HG03060 (cell line): ENCODE measurements around the gene ZNF516.
"Not testable (repeated sequence)": the region's sequence is repeated elsewhere in the genome, so short reads cannot be mapped to it uniquely, and the experiment has no call there.

Source experiments
- ATAC-seq: cut with Tn5 transposase; IDR thresholded peaks from one replicate; pipeline ENCODE4 v1.9.1; 2021; ENCODE audit warnings: low read depth, moderate number of reproducible peaks; ENCODE audit not compliant: unreplicated experiment

ZNF516 gene

DNA sequence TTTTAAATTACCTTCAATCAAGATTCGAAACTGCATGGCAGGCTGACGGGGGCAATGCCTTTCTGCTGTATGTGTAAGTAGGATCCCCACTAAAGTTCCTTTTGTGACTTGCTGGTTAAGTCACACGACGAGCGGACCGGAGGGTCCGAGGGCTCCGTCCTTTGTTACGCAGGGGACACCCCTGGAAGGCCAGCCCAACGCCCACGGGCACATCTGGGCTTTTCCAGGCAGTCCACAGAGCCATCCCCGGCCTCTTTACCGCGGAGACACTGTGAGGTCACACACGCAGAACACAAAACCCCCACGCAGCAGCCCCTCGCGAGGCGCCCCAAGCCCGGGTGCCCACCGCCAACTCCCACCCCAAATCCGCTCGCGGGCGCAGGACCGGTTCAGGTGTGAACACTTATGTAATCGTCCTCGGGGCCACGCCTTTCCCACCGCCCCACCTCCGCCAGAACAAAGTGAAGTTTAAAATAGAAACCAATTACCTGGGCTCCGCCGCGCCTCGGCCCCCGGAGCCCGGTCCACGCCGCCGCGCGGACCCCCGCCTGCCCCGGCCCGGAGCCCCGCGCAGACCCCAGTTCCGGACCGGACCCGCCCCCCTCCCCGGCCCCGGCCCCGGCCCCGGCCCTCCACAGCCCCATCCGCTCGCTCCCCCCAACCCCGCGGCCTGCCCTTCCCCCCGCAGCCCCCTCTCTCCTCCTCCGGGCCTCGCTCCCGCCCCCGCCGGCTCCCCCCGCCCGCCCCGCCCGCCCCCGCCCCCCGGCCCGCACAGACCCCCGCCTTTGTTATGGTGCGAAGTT, 4.2 kb downstream of the ZNF516 start:
- no peak for ATAC-seq

DNA sequence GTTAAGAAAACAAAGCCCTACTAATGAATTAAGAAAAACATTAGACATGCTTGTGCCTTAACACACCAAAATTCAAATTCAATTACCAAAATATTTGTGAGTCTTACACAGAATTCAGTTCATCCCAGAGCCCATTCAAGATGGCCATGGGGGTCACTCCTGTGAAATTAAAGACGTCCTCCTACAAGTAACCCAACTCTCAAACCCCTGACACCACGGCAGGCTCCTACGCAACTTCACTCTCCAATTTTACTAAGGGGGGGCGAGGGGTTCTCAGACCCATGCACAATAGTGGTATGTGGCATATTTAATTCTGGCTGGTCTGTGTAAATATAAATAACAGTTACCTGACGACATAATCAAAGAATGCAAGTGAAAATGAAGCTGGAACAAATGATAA, 5.0 kb downstream of the ZNF516 start:
- ATAC-seq = no peak

- no peak for ATAC-seq
These were observed 6.0 kb downstream of the ZNF516 start for GRCh38 chr18:76489081-76489480.

DNA sequence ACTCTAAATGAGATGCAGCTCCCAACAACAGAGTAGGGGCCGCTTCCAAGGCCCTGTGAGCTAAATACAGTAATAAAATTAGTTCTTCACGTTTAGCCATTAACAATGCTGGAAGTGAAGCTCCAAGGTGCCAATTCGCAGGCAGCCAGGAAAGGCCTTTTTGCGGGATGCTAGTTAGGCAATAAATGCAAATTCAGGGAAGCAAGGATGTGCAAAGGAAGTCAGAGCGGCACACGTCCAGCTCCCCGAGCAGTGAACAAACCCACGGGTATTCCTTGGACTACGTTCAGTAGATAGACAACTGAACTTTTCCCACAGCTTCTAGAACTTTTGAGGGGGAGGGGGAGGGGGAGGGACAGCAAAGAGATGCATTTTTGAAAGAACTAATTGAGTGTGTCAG, 6.9 kb downstream of the ZNF516 start:
- ATAC-seq = no peak

DNA sequence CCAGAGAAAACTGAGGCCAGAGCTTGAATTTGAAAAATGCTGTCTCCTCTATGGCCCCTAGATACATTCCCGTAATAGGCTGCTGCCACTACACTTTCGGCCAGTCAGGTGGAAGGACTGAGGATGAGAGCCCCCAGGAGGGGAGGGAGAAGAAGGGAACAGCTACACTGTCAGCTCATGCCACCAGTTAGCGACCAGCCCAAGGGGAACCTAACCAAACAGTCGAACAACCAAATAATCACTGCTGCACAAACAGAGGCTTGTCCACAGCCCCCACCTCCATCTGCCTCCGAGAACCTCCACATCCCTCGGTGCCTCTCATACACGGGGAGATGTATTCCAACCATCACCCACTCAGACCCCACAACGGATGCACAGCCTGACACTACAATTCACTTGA, 7.3 kb downstream of the ZNF516 start:
- no peak for ATAC-seq

- ATAC-seq = no peak
These were observed 8.0 kb downstream of the ZNF516 start for GRCh38 chr18:76487070-76487469.

GRCh38 chr18:76486574-76486973, 8.5 kb downstream of the ZNF516 start:
- no peak for ATAC-seq

DNA sequence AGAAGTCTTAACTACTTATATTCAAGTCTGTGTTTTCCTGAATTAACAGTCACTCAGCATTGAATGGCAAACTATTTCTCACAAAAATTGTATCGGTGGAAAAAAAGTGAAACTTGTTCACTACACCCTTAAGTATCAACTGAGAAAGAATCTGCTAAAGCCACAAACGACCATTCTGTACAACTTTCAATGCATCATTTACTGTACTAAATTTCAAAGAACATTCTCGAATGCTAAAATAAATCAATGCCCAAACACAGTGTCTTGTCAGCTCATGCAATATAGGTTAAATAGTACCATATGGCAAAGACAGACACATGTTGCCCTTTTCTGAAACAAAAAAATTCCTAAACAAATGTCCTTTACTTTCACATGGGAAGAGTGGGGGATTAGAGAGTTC, 9.0 kb downstream of the ZNF516 start:
- no peak for ATAC-seq

- ATAC-seq = peak; percentile 70
These were observed 10.2 kb downstream of the ZNF516 start for GRCh38 chr18:76484749-76485387.

DNA sequence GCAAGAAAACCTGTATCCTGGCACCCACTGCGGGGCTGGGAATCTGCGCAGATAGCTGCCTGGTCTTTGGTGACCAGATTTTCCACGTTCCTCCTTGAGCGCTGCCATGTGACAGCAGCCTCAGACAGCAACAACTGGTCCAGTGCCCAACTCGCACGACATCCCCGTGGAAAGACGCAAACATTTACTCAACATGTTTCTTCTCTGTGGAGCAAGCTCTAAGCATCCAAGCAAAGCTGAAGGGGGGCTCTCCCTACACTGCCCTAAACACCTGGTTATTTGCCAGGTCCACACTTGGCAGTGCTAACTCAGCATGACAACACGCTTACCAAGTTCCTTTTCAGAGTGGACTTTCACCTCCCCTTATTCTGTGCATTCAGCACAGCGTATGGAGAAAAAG, 11.3 kb downstream of the ZNF516 start:
- ATAC-seq = no peak

- no peak for ATAC-seq
These were observed 11.9 kb downstream of the ZNF516 start for GRCh38 chr18:76482971-76483691.

GRCh38 chr18:76482267-76482666, 12.8 kb downstream of the ZNF516 start:
- no peak for ATAC-seq

GRCh38 chr18:76480913-76481312, 14.1 kb downstream of the ZNF516 start:
- no peak for ATAC-seq

DNA sequence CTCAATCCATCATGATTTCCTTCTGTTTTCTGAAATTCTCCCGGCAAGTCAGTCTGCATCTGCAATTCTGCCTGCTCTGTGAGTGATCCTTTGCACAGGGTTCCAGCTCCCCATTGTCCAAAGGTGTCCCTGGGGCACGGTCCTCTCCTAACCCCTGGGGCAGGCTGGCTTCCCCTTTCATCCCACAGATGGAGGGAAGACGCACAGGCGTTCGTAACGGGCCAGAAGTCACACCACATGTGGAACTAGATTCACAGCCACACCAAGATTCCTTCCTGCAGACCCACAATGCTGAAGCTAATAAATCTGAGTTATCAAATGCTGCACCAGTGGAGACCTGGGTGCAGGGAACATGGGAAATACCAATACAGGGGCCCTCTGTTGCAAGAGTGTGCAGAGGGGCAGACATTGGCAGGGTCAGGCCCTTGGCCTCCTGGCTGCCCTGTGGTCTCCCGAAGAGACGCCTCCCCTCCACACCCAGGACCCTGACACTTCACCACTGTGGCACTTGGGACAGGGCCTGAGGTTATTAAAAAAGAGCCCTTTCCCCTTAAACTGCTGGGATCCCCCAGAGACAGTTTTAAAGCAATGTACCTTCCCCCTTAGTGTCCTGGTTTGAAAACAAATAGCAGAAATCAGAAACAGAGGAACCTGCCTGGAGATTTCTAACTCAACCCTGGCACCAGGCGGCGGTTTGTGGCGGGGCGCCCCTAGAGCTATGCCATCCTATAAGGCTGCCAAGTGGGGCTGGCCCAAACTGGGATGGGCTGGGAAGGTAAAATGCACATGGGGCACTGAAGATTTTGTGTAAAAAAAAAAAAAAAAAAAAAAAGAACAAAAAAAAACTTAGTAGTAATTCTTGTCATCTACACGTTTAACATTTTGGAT, 15.4 kb downstream of the ZNF516 start:
- ATAC-seq = no peak

- ATAC-seq = peak; percentile 48
These were observed 18.1 kb downstream of the ZNF516 start for GRCh38 chr18:76476665-76477561.

DNA sequence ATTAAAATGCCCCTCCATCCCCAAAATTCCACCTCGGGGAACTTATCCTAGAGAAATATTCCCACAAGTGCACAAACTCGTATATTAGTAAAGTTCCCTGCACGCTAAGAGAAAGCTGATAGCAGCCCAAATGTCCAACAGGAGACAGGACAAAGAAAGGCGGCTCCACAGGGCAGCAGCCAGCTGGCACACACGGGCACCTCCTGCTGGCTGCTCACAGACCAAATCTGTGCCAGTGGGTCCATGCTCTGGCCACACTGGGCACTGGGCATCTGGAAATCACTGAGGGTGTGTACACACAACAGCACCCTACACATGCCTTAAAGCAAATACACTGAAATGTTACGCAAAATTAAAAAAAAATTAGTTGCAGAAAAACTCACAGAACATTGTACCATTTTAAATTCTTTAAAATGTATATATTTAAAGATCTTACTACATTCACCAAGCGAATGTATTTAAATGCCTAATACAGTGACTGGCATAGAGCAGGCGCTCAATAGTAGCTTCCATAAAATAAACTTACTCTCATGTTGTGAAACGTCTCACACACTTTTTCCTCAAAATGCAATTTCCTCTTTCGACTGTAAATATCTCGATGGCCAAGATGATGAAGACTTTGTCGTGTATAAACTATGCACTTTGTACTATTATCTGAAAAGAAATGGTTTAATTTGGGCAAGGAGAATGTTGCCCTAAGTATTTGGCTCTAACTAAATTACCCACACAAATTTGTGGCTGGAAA, 19.4 kb downstream of the ZNF516 start:
- no peak for ATAC-seq

DNA sequence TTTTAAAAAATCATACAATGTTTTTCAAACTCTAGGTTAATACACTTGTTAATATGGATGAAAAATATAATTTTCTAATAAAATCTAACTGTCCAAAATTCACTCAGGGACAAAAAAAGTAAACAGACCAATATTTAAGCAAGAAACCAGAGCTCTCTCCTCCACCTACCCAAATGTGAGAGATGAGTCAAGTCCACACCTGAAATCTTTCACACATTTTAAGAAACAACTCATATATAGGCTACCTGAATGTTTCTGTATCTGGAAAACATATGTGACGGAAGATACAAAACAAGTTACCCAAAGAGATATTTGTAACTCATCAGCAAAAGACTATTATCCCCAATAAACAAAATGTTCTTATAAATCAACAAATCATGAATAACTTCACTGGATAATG, 20.2 kb downstream of the ZNF516 start:
- ATAC-seq = no peak

GRCh38 chr18:76473521-76473920, 21.5 kb downstream of the ZNF516 start:
- not testable (repeated sequence) for ATAC-seq

GRCh38 chr18:76472829-76473228, 22.2 kb downstream of the ZNF516 start:
- ATAC-seq = no peak
